ENCODE data around the gene NRXN3. TPM values are rescaled to one million over a fixed set of nuclear protein-coding genes. Genes with fewer than 3 reads are reported as not detected.

Gene NRXN3
- total RNA-seq, 4 donors from 2014 or later, result 0.04 to 0.16 TPM; not detected in 2

- Histone ChIP-seq H3K27ac (no peak overlapping the region), H3K9me3 (no peaks in the 10 kb centered on the region), H3K27me3 (no peaks in the 10 kb centered on the region), H3K36me3 (no peaks in the 10 kb centered on the region), H3K4me1 (no peaks in the 10 kb centered on the region), H3K4me3 (no peak overlapping the region)
- in situ Hi-C loops (cut with MboI; ENCODE audit: low sequenced_read_pairs in 4 of 4), result no loop called here
- intact Hi-C loops (cut with DNase I; ENCODE audit: low total_unique reads), result no loop called here
- TF ChIP-seq POLR2A (IDR thresholded peaks at IDR 0.05), result no peak
- TF ChIP-seq CTCF (IDR thresholded peaks at IDR 0.05 in 4 of 5, conservative IDR thresholded peaks at IDR 0.05 in 1 of 5), result no peak
- DNase-seq (no peak), ATAC-seq (no peak)
Measured at GRCh38 chr14:79540394-79540793, 1370.2 kb downstream of the NRXN3 start.

GRCh38 chr14:79542121-79542520 is 1371.9 kb downstream of the NRXN3 start:
- Histone ChIP-seq H3K4me3 (no peak overlapping the region), H3K9me3 (no peaks in the 10 kb centered on the region), H3K27me3 (no peaks in the 10 kb centered on the region), H3K4me1 (no peaks in the 10 kb centered on the region), H3K27ac (no peak overlapping the region), H3K36me3 (no peaks in the 10 kb centered on the region)
- intact Hi-C loops (cut with DNase I; ENCODE audit: low total_unique reads), result no loop called here
- ATAC-seq (no peak), DNase-seq (no peak)
- in situ Hi-C loops (cut with MboI; ENCODE audit: low sequenced_read_pairs in 4 of 4), result no loop called here
- TF ChIP-seq POLR2A (IDR thresholded peaks at IDR 0.05) (no peak), CTCF (IDR thresholded peaks at IDR 0.05 in 4 of 5, conservative IDR thresholded peaks at IDR 0.05 in 1 of 5) (no peak)

- TF ChIP-seq POLR2A (IDR thresholded peaks at IDR 0.05) (no peak), CTCF (IDR thresholded peaks at IDR 0.05 in 4 of 5, conservative IDR thresholded peaks at IDR 0.05 in 1 of 5) (no peak)
- ATAC-seq (no peak), DNase-seq (no peak)
- intact Hi-C loops (cut with DNase I; ENCODE audit: low total_unique reads) (no loop called here), in situ Hi-C loops (cut with MboI; ENCODE audit: low sequenced_read_pairs in 4 of 4) (no loop called here)
- H3K27ac ChIP-seq, result no peak overlapping the region
- no peaks in the 10 kb centered on the region for H3K27me3 ChIP-seq
- H3K9me3 ChIP-seq, result no peaks in the 10 kb centered on the region
- no peaks in the 10 kb centered on the region for H3K4me1 ChIP-seq
- H3K36me3 ChIP-seq, result no peaks in the 10 kb centered on the region
- no peak overlapping the region for H3K4me3 ChIP-seq
Measured at GRCh38 chr14:79543348-79543747, 1373.2 kb downstream of the NRXN3 start.

- Histone ChIP-seq H3K36me3 (no peaks in the 10 kb centered on the region), H3K27me3 (no peaks in the 10 kb centered on the region), H3K4me3 (no peak overlapping the region), H3K27ac (no peak overlapping the region), H3K4me1 (no peaks in the 10 kb centered on the region), H3K9me3 (no peaks in the 10 kb centered on the region)
- ATAC-seq (no peak), DNase-seq (no peak)
- peak in 1 of 5 experiments; percentile 28 for TF ChIP-seq CTCF (IDR thresholded peaks at IDR 0.05 in 4 of 5, conservative IDR thresholded peaks at IDR 0.05 in 1 of 5)
- no peak for TF ChIP-seq POLR2A (IDR thresholded peaks at IDR 0.05)
- in situ Hi-C loops (cut with MboI; ENCODE audit: low sequenced_read_pairs in 4 of 4) (no loop called here), intact Hi-C loops (cut with DNase I; ENCODE audit: low total_unique reads) (no loop called here)
Measured at GRCh38 chr14:79543967-79544697, 1374.0 kb downstream of the NRXN3 start.

GRCh38 chr14:79544698-79545070 is 1374.5 kb downstream of the NRXN3 start:
- intact Hi-C loops (cut with DNase I; ENCODE audit: low total_unique reads) (no loop called here), in situ Hi-C loops (cut with MboI; ENCODE audit: low sequenced_read_pairs in 4 of 4) (no loop called here)
- Histone ChIP-seq H3K27me3 (no peaks in the 10 kb centered on the region), H3K4me1 (no peaks in the 10 kb centered on the region), H3K36me3 (no peaks in the 10 kb centered on the region), H3K27ac (no peak overlapping the region), H3K9me3 (no peaks in the 10 kb centered on the region), H3K4me3 (no peak overlapping the region)
- TF ChIP-seq POLR2A (IDR thresholded peaks at IDR 0.05) (no peak), CTCF (IDR thresholded peaks at IDR 0.05 in 4 of 5, conservative IDR thresholded peaks at IDR 0.05 in 1 of 5) (no peak)
- ATAC-seq (no peak), DNase-seq (no peak)
